H1 (cell line): ENCODE results near the gene PRPF6. TPM values are rescaled to one million over a fixed set of nuclear protein-coding genes. Genes with fewer than 3 reads are reported as not detected.

Source experiments
- MAFK ChIP-seq: IDR thresholded peaks from 2 replicates; pipeline ENCODE4 v1.6.1; 2012; ENCODE audit warnings: low read depth, mild to moderate bottlenecking, improper control_type of control experiment, low read length
- polyA plus RNA-seq, 7 experiments: library from polyadenylated mRNA; depleted of rRNA in 3 of 7; stranded (reverse) in 5 of 7; unstranded in 2 of 7; fragments of >200 nt in 5 of 7; fragments of 200-250 nt in 2 of 7; gene quantifications; 1 replicate in 5 of 7; 2 replicates in 1 of 7; 4 replicates in 1 of 7; pipeline versions ENCODE4 v1.2.1 to v1.2.3, GENCODE V29; 2011 to 2013; ENCODE audit warnings: missing spikeins in 2 of 7, mixed read lengths in 2 of 7
- total RNA-seq: library from RNA; stranded (reverse); fragmentation: NEBNext Ultra II Directional; extraction: Animal tissue kit (Norgen Biotek cat#: 25700); gene quantifications from 2 replicates; pipeline ENCODE4 v1.2.1, GENCODE V29; 2021

The PRPF6 gene
- total and polyA plus RNA-seq, 2 of the 8 experiments (the other 6 are each of a cell fraction or from before 2014, with no cell fraction given), result 27.9 to 76.9 TPM

DNA sequence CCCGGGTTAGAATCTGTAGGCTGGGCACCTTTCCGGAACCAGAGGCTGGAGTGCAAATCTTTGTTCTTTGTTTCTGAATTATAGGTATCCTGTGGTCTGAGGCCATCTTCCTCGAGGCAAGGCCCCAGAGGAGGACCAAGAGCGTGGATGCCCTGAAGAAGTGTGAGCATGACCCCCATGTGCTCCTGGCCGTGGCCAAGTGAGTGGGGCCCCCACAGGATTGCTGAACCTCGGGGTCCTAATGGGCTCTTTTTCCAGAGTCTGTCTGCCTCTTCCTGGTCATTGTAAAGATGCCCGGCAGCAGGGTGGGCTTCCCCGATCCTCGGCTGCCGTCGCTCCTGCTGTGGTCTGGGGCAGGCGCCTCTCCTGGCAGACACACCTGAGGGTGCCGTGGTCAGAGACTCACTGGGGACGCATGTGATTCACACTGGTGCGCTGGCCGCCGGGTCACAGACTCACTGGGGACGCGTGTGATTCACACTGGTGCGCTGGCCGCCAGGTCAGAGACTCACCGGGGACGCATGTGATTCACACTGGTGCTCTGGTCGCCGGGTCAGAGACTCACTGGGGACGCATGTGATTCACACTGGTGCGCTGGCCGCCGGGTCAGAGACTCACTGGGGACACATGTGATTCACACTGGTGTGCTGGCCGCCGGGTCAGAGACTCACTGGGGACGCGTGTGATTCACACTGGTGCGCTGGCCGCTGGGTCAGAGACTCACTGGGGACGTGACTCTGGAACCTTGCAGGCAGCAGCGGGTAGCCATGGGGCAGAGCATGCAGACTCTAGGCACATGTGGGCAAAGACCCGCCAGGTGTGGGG is 48.6 kb downstream of the PRPF6 start (continued):
- TF ChIP-seq MAFK, result no peak
- TF ChIP-seq, all 59 proteins: peak for 0
